T-helper 17 cell (primary cell): Measurements from ENCODE around the gene COL17A1. TPM values are rescaled to one million over a fixed set of nuclear protein-coding genes. Genes with fewer than 3 reads are reported as not detected.

Experiments used
- ATAC-seq: fragments of 150-1000 bp; cut with Tn5 transposase; 2 replicates; pipeline ENCODE4 v1.10.0; 2021; ENCODE audit warnings: mild to moderate bottlenecking, moderate library complexity
- DNase-seq, 3 donors: peaks; one replicate each; pipeline versions ENCODE4 v3.0.0 to v3.0.0-alpha.2; 2020 to 2021
- H3K9me3 ChIP-seq: one replicate; pipeline ENCODE4 v1.7.0; 2013; ENCODE audit warnings: low read length, mild to moderate bottlenecking; ENCODE audit not compliant: control insufficient read depth, poor library complexity, severe bottlenecking
- H3K27ac Mint-ChIP-seq: one replicate; pipeline ENCODE4 v1.8.0; 2022; ENCODE audit warnings: mild to moderate bottlenecking, moderate library complexity, mixed read lengths
- H3K27me3 Mint-ChIP-seq: one replicate; pipeline ENCODE4 v1.8.0; 2022; ENCODE audit warnings: mixed read lengths
- H3K36me3 Mint-ChIP-seq: one replicate; pipeline ENCODE4 v1.8.0; 2022; ENCODE audit warnings: low read depth, mixed read lengths
- H3K4me1 Mint-ChIP-seq: one replicate; pipeline ENCODE4 v1.8.0; 2022; ENCODE audit warnings: mild to moderate bottlenecking, mixed read lengths
- H3K4me3 Mint-ChIP-seq: one replicate; pipeline ENCODE4 v1.8.0; 2022; ENCODE audit warnings: mild to moderate bottlenecking, moderate library complexity, mixed read lengths
- total RNA-seq, 4 donors: library from RNA in 2 of 4; stranded (reverse) in 2 of 4; gene quantifications; one replicate each; pipeline ENCODE4 v1.2.3 and lab custom pipeline; 2022 to 2026

The COL17A1 gene
- total RNA-seq (not detected), total RNA-seq (lab: John Stamatoyannopoulos, UW) (0 to 0.08 reads per million in 2 donors)

GRCh38 chr10:104085801-104086400, at the start of gene COL17A1:
Gene COL17A1 (minus strand): TSS chr10:104085880. CDS start chr10:104080673, 5,207 bp downstream.
- Mint-ChIP-seq H3K4me1 (peaks cover 3% of the 10 kb centered on the region), H3K36me3 (no peaks in the 10 kb centered on the region), H3K27me3 (peaks cover 3% of the 10 kb centered on the region), H3K27ac (no peak within 1 kb of the TSS), H3K4me3 (no peak within 1 kb of the TSS)
- no peaks in the 10 kb centered on the region for H3K9me3 ChIP-seq
- DNase-seq (no peak), ATAC-seq (no peak)

DNA sequence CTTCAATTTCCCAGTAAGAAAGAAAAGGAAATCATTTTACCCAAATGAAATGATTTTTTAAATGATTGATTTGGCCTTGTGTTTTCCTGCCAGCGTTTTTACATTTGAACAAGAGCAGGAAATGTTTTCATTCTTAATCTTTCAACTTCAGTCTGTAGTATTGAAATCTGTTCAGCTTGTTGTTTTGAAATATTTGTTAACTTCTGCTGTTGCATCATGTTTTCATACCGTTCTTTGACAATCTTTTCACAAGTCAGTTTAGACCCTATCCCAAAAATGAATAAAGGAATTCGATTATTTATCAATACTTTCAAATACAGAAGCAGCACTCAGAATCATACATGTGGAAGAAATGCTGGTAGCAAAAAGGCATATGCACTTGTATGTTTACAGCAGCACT, 44.4 kb upstream of the COL17A1 start:
- DNase-seq (no peak), ATAC-seq (no peak)
- Mint-ChIP-seq H3K36me3 (peaks cover 2% of the 10 kb centered on the region), H3K4me1 (no peaks in the 10 kb centered on the region), H3K4me3 (no peak overlapping the region), H3K27ac (no peak overlapping the region), H3K27me3 (peaks cover 31% of the 10 kb centered on the region)
- H3K9me3 ChIP-seq: no peaks in the 10 kb centered on the region

DNA sequence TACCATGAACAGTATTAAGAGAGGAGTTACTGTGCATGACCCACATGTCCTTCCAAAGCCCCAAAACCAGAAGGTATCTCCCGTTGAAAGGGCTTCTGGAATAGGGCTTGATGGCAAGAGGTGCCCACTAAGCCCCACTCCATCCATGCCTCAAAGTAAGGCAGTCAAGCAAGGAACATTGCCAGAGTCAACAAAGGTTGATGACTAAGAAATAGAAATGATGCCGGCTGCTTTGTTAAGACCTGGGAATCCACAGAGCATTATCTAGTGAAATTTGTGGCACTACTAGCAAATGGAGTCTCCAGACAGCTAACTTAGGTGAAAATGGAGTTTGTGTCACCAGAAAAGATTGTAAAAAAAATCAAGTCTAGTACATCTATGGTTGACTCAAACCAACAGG, 42.5 kb upstream of the COL17A1 start:
- H3K4me1 Mint-ChIP-seq: peaks cover 2% of the 10 kb centered on the region
- H3K36me3 Mint-ChIP-seq: peaks cover 2% of the 10 kb centered on the region
- no peaks in the 10 kb centered on the region for H3K9me3 ChIP-seq
- no peak for ATAC-seq
- H3K27me3 Mint-ChIP-seq: peaks cover 22% of the 10 kb centered on the region
- H3K4me3 Mint-ChIP-seq: no peak overlapping the region
- DNase-seq: no peak
- no peak overlapping the region for H3K27ac Mint-ChIP-seq

DNA sequence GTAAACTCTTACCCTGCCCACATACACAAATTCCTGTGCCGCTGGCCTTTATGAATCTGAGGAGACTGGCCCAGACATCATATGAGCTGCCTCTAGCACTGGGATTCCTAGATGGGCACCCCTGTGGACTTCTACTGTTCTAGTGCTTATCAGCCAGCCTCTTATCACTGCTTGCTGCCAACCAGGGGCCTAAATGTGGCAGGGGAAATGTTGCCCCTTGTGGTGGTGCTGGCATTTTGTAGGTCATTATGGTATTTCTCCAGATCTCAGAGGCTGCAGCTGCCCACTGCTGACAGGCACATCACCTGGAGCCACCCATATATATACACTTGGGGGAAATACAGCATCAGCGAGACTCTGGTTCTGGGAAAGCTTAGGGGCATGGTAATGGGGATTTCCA, 41.7 kb upstream of the COL17A1 start:
- no peak overlapping the region for H3K4me3 Mint-ChIP-seq
- no peak overlapping the region for H3K27ac Mint-ChIP-seq
- no peaks in the 10 kb centered on the region for H3K36me3 Mint-ChIP-seq
- peaks cover 14% of the 10 kb centered on the region for H3K27me3 Mint-ChIP-seq
- peaks cover 6% of the 10 kb centered on the region for H3K4me1 Mint-ChIP-seq
- peak; percentile 42 for ATAC-seq
- no peaks in the 10 kb centered on the region for H3K9me3 ChIP-seq
- no peak for DNase-seq

GRCh38 chr10:104123397-104123796, 37.7 kb upstream of the COL17A1 start:
- H3K9me3 ChIP-seq: no peaks in the 10 kb centered on the region
- no peaks in the 10 kb centered on the region for H3K36me3 Mint-ChIP-seq
- DNase-seq: no peak
- H3K27me3 Mint-ChIP-seq: no peaks in the 10 kb centered on the region
- no peak overlapping the region for H3K4me3 Mint-ChIP-seq
- ATAC-seq: no peak
- H3K27ac Mint-ChIP-seq: peak overlapping the region; percentile 6
- peaks cover 13% of the 10 kb centered on the region for H3K4me1 Mint-ChIP-seq

- H3K27me3 Mint-ChIP-seq: no peaks in the 10 kb centered on the region
- DNase-seq: no peak
- no peak for ATAC-seq
- no peaks in the 10 kb centered on the region for H3K9me3 ChIP-seq
- peaks cover 13% of the 10 kb centered on the region for H3K4me1 Mint-ChIP-seq
- H3K4me3 Mint-ChIP-seq: peak overlapping the region; percentile 90
- no peaks in the 10 kb centered on the region for H3K36me3 Mint-ChIP-seq
- peak overlapping the region; percentile 98 for H3K27ac Mint-ChIP-seq
These were observed 36.8 kb upstream of the COL17A1 start for GRCh38 chr10:104122225-104123107.

DNA sequence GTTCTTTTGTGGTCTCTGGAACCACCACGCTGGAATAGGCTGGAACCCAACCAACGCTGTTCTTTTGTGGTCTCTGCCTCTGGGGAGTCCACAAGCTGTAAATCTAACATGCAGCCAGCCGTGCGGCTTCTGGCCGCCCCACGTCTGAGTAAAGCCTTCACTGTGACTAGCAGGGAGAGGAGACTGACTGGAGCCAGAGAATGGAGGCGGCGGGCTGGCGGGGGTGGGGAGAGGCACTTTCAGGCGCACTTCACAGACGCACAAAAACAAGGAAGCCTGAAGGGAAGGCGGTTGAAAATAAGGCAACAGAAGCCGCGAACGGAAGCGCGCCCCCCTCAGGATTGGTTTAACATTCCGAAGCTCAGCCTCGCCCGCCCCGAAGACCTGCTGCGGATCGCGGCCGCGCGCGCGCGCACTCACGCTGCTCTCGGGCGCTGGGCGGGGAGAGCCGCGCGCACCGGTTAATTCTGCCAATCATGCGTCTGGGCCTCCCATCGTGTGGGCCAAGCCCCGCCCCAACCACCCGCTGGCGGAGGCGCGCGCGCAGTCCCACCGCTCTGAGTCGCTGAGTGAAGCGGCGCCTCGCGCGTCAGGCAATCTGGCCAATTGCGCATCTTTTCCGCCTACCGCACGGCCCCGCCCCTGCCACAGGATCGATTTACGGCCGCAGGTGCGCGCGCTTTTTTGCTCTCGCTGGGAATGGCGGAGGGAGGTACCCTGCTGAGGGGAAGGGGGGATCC, 36.0 kb upstream of the COL17A1 start, which contains the start of gene SFR1:
Gene SFR1 (plus strand): TSS at position 687 of the 740 bp plus-strand sequence. CDS start 13 bp downstream, at position 700.
- Mint-ChIP-seq H3K27ac (peak within 1 kb of the TSS; percentile 98), H3K4me1 (peaks cover 13% of the 10 kb centered on the region)
- H3K9me3 ChIP-seq: no peaks in the 10 kb centered on the region

DNA sequence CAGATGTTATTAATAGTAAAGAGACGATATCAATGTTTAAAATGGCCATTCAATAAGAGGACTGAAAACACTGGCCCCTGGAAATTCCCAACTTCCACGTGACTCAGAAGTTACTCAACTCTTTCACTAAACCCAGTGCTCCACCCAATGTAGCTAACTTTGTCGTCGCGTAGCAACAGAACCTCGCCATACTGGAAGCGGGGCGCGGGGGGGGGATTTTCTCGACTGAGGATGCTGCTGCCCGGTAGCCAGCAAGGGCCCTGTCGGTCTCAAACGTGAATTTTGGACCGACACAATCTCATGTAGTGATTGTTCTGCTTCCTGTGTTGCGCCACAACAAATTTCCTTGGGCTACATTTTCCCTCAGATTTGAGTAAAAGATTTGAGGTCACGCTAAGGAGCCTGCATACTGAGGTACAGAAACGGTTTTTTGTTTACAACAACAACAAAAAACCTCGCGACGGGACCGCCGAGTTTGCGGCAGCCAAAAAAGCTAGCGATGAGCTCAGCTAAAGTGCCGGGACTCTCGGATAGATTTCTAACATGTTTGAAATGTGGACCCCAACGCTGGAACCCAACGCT, 35.3 kb upstream of the COL17A1 start:
- Mint-ChIP-seq H3K27ac (peak overlapping the region; percentile 98), H3K36me3 (no peaks in the 10 kb centered on the region), H3K4me1 (peaks cover 13% of the 10 kb centered on the region), H3K4me3 (peak overlapping the region; percentile 90), H3K27me3 (peaks cover 6% of the 10 kb centered on the region)
- peak; percentile 65 to 87 (median 79) for DNase-seq
- H3K9me3 ChIP-seq: no peaks in the 10 kb centered on the region
- peak; percentile 54 for ATAC-seq

More for the DNA sequence above, 36.0 kb upstream of the COL17A1 start, which contains the start of gene SFR1:
- peak within 1 kb of the TSS; percentile 90 for H3K4me3 Mint-ChIP-seq
- ATAC-seq (peak; percentile 88), DNase-seq (peak; percentile 98 to 99 (median 98))
- H3K27me3 Mint-ChIP-seq: peaks cover 6% of the 10 kb centered on the region
- H3K36me3 Mint-ChIP-seq: no peaks in the 10 kb centered on the region

GRCh38 chr10:104120512-104120902, 34.8 kb upstream of the COL17A1 start:
- H3K4me3 Mint-ChIP-seq: peak overlapping the region; percentile 90
- peaks cover 6% of the 10 kb centered on the region for H3K27me3 Mint-ChIP-seq
- no peaks in the 10 kb centered on the region for H3K9me3 ChIP-seq
- no peaks in the 10 kb centered on the region for H3K36me3 Mint-ChIP-seq
- DNase-seq: no peak
- H3K27ac Mint-ChIP-seq: peak overlapping the region; percentile 98
- H3K4me1 Mint-ChIP-seq: peaks cover 13% of the 10 kb centered on the region
- no peak for ATAC-seq

GRCh38 chr10:104119996-104120395, 34.3 kb upstream of the COL17A1 start:
- no peak overlapping the region for H3K4me3 Mint-ChIP-seq
- peaks cover 6% of the 10 kb centered on the region for H3K27me3 Mint-ChIP-seq
- H3K36me3 Mint-ChIP-seq: no peaks in the 10 kb centered on the region
- H3K27ac Mint-ChIP-seq: peak overlapping the region; percentile 98
- no peaks in the 10 kb centered on the region for H3K9me3 ChIP-seq
- DNase-seq: no peak
- H3K4me1 Mint-ChIP-seq: peaks cover 13% of the 10 kb centered on the region
- ATAC-seq: no peak

GRCh38 chr10:104117839-104118323, 32.2 kb upstream of the COL17A1 start:
- no peaks in the 10 kb centered on the region for H3K9me3 ChIP-seq
- Mint-ChIP-seq H3K4me1 (peaks cover 10% of the 10 kb centered on the region), H3K36me3 (no peaks in the 10 kb centered on the region), H3K27ac (peak overlapping the region; percentile 77), H3K4me3 (no peak overlapping the region), H3K27me3 (peaks cover 7% of the 10 kb centered on the region)
- ATAC-seq (no peak), DNase-seq (no peak)

DNA sequence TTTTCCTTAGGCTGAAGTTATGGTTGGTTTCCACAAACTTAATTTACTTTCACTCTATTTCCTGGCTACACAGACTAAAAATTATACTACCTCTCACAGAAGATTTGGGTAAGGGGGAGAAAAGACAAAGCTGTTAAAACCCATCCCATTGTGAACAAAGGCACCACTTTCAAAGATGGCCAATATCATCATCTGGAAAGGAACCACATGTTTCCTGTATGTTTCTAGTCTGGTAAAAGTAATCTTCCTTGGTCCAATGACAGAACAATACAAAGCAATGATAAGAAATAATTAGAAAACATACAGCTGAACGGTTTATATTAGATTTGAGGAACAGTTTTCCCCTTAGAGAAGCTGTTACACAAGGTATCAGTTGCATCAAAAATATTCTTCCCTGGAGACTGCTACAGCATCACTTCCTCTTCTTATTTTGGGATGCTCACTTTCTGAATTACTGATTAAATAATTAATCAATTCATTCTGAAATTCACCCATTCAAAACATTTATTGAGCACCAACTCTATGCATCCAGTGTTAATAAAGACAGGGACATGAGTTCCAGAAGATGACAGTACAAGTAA, 27.8 kb upstream of the COL17A1 start:
- ATAC-seq (no peak), DNase-seq (no peak)
- peaks cover 28% of the 10 kb centered on the region for H3K27me3 Mint-ChIP-seq
- H3K27ac Mint-ChIP-seq: no peak overlapping the region
- no peaks in the 10 kb centered on the region for H3K4me1 Mint-ChIP-seq
- H3K36me3 Mint-ChIP-seq: peaks cover 4% of the 10 kb centered on the region
- H3K4me3 Mint-ChIP-seq: no peak overlapping the region
- H3K9me3 ChIP-seq: no peaks in the 10 kb centered on the region
